Loucy (cell line): Measurements from ENCODE around the gene OTUD4.

Source experiments
- H2AFZ ChIP-seq: fragments of 200-600 bp; sonication (generic); 2 replicates; pipeline ENCODE4 v1.6.0; 2016; ENCODE audit warnings: antibody characterized with exemption, mild to moderate bottlenecking, low read length, moderate library complexity
- H3F3A ChIP-seq: fragments of 200-600 bp; 2 replicates; pipeline ENCODE4 v1.6.0; 2016; ENCODE audit warnings: antibody characterized with exemption, low read depth, mild to moderate bottlenecking
- H3K27me3 ChIP-seq: fragments of 200-600 bp; sonication (generic); 2 replicates; pipeline ENCODE4 v1.6.1; 2014; ENCODE audit warnings: low read length, mild to moderate bottlenecking; ENCODE audit not compliant: insufficient read depth, poor library complexity, severe bottlenecking
- H3K36me3 ChIP-seq: fragments of 200-600 bp; sonication (generic); 2 replicates; pipeline ENCODE4 v1.6.1; 2016; ENCODE audit warnings: low read length; ENCODE audit not compliant: insufficient read depth
- H3K4me1 ChIP-seq: fragments of 200-600 bp; sonication (generic); 2 replicates; pipeline ENCODE4 v1.5.1; 2014; ENCODE audit warnings: low read length, mild to moderate bottlenecking; ENCODE audit not compliant: insufficient read depth, poor library complexity, severe bottlenecking
- H3K4me2 ChIP-seq: fragments of 200-600 bp; sonication (generic); 2 replicates; pipeline ENCODE4 v1.6.0; 2014; ENCODE audit warnings: antibody characterized with exemption, low read length, low read depth, mild to moderate bottlenecking; ENCODE audit not compliant: poor library complexity, severe bottlenecking
- H3K4me3 ChIP-seq: fragments of 200-600 bp; sonication (generic); 2 replicates; pipeline ENCODE4 v1.5.1; 2014; ENCODE audit warnings: low read length, mild to moderate bottlenecking, mixed read lengths; ENCODE audit not compliant: poor library complexity, severe bottlenecking
- H3K79me2 ChIP-seq: fragments of 200-600 bp; sonication (generic); 2 replicates; pipeline ENCODE4 v1.6.1; 2014; ENCODE audit warnings: low read length; ENCODE audit not compliant: insufficient read depth
- H3K9ac ChIP-seq: fragments of 200-600 bp; sonication (generic); 2 replicates; pipeline ENCODE4 v1.6.0; 2014; ENCODE audit warnings: mild to moderate bottlenecking, low read depth, low read length, moderate library complexity; ENCODE audit not compliant: poor library complexity, severe bottlenecking
- H3K9me2 ChIP-seq: fragments of 200-600 bp; sonication (generic); replicated peaks from 2 replicates; pipeline ENCODE4 v1.6.1; 2016; ENCODE audit warnings: low read depth, low read length, mixed read lengths
- H3K9me3 ChIP-seq: fragments of 200-600 bp; sonication (generic); 2 replicates; pipeline ENCODE4 v1.6.1; 2014; ENCODE audit warnings: mild to moderate bottlenecking, antibody characterized with exemption, low read length, low read depth; ENCODE audit not compliant: insufficient read depth
- H4K20me1 ChIP-seq: fragments of 200-600 bp; sonication (generic); 2 replicates; pipeline ENCODE4 v1.6.0; 2014; ENCODE audit warnings: antibody characterized with exemption, low read length, mild to moderate bottlenecking; ENCODE audit not compliant: insufficient read depth, poor library complexity, severe bottlenecking
- CTCF ChIP-seq: fragments of 200-600 bp; sonication (generic); conservative IDR thresholded peaks from 2 replicates; pipeline ENCODE4 v1.5.1; 2014; ENCODE audit warnings: mild to moderate bottlenecking, antibody characterized with exemption, low read length
- EZH2phosphoT487 ChIP-seq: fragments of 200-600 bp; IDR thresholded peaks from 2 replicates; pipeline ENCODE4 v1.6.1; 2018; ENCODE audit warnings: antibody characterized with exemption, mild to moderate bottlenecking, moderate library complexity, borderline replicate concordance

OTUD4 gene

GRCh38 chr4:145196747-145197146 is 16.4 kb upstream of the OTUD4 start:
- H3K4me2 ChIP-seq = no peak overlapping the region
- no peaks in the 10 kb centered on the region for H3K79me2 ChIP-seq
- H3K36me3 ChIP-seq = no peaks in the 10 kb centered on the region
- no peaks in the 10 kb centered on the region for H4K20me1 ChIP-seq
- H2AFZ ChIP-seq = no peak overlapping the region
- no peaks in the 10 kb centered on the region for H3K4me1 ChIP-seq
- H3K4me3 ChIP-seq = no peak overlapping the region
- TF ChIP-seq EZH2phosphoT487 = no peak
- H3K9me3 ChIP-seq = no peaks in the 10 kb centered on the region
- no peaks in the 10 kb centered on the region for H3K27me3 ChIP-seq
- no peak overlapping the region for H3K9ac ChIP-seq
- no peaks in the 10 kb centered on the region for H3F3A ChIP-seq
- no peaks in the 10 kb centered on the region for H3K9me2 ChIP-seq

GRCh38 chr4:145195167-145195952 is 15.0 kb upstream of the OTUD4 start:
- H3K9ac ChIP-seq = no peak overlapping the region
- H3K9me2 ChIP-seq = no peaks in the 10 kb centered on the region
- H3F3A ChIP-seq = no peaks in the 10 kb centered on the region
- no peaks in the 10 kb centered on the region for H3K27me3 ChIP-seq
- no peak for TF ChIP-seq EZH2phosphoT487
- TF ChIP-seq CTCF = no peak
- no peaks in the 10 kb centered on the region for H3K9me3 ChIP-seq
- no peak overlapping the region for H3K4me2 ChIP-seq
- H2AFZ ChIP-seq = no peak overlapping the region
- H3K36me3 ChIP-seq = no peaks in the 10 kb centered on the region
- H3K4me1 ChIP-seq = no peaks in the 10 kb centered on the region
- no peak overlapping the region for H3K4me3 ChIP-seq
- no peaks in the 10 kb centered on the region for H3K79me2 ChIP-seq
- H4K20me1 ChIP-seq = no peaks in the 10 kb centered on the region

- Histone ChIP-seq H3K4me3 (no peak overlapping the region), H3K9ac (no peak overlapping the region), H3K27me3 (no peaks in the 10 kb centered on the region), H3K36me3 (no peaks in the 10 kb centered on the region), H3K9me2 (no peaks in the 10 kb centered on the region), H3F3A (no peaks in the 10 kb centered on the region), H2AFZ (no peak overlapping the region), H3K79me2 (no peaks in the 10 kb centered on the region), H3K4me1 (no peaks in the 10 kb centered on the region), H3K4me2 (no peak overlapping the region), H4K20me1 (no peaks in the 10 kb centered on the region), H3K9me3 (no peaks in the 10 kb centered on the region)
- TF ChIP-seq EZH2phosphoT487 (no peak), CTCF (no peak)
Measured at GRCh38 chr4:145189981-145190380, 9.6 kb upstream of the OTUD4 start.

- no peak overlapping the region for H3K9ac ChIP-seq
- no peaks in the 10 kb centered on the region for H3K9me3 ChIP-seq
- no peaks in the 10 kb centered on the region for H3K79me2 ChIP-seq
- TF ChIP-seq CTCF = no peak
- TF ChIP-seq EZH2phosphoT487 = no peak
- H3K27me3 ChIP-seq = no peaks in the 10 kb centered on the region
- H3K4me1 ChIP-seq = no peaks in the 10 kb centered on the region
- H3F3A ChIP-seq = no peaks in the 10 kb centered on the region
- H4K20me1 ChIP-seq = no peaks in the 10 kb centered on the region
- no peaks in the 10 kb centered on the region for H3K9me2 ChIP-seq
- no peak overlapping the region for H3K4me2 ChIP-seq
- no peaks in the 10 kb centered on the region for H3K36me3 ChIP-seq
- no peak overlapping the region for H2AFZ ChIP-seq
- H3K4me3 ChIP-seq = no peak overlapping the region
Measured at GRCh38 chr4:145186729-145187128, 6.3 kb upstream of the OTUD4 start.
